ENCODE results near the gene TTBK1. TPM values are rescaled to one million over a fixed set of nuclear protein-coding genes. Genes with fewer than 3 reads are reported as not detected.

The TTBK1 gene
- total RNA-seq, 1 donor from 2014 or later: 0.09 TPM

DNA sequence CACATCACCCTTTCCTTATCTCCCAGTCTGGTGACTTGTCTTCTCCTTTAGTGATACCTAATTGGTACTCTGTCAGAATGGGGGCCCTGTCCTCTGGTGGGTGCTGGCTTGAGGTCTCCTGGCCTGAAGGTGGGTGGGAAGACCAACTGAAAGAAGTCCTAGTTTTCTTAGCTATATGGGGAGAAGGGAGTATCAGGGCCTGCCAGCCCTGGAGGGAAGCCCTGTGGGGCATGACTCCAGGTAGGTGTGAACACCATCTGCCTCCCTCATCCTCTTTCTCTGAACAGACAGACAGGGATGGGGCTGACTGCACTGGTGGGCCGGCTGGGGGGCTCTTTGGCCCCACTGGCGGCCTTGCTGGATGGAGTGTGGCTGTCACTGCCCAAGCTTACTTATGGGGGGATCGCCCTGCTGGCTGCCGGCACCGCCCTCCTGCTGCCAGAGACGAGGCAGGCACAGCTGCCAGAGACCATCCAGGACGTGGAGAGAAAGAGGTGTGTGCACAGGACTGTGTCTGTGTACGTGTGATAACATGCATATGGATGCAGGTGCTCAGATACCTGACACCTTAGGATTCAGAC lies 60.6 kb downstream of the TTBK1 start:
- H3K4me3 ChIP-seq: no peak overlapping the region
- H3K27ac ChIP-seq: no peak overlapping the region
- H3K27me3 ChIP-seq (ENCODE audit: low read depth): peaks cover 5% of the 10 kb centered on the region
- TF ChIP-seq, protein P1, sequence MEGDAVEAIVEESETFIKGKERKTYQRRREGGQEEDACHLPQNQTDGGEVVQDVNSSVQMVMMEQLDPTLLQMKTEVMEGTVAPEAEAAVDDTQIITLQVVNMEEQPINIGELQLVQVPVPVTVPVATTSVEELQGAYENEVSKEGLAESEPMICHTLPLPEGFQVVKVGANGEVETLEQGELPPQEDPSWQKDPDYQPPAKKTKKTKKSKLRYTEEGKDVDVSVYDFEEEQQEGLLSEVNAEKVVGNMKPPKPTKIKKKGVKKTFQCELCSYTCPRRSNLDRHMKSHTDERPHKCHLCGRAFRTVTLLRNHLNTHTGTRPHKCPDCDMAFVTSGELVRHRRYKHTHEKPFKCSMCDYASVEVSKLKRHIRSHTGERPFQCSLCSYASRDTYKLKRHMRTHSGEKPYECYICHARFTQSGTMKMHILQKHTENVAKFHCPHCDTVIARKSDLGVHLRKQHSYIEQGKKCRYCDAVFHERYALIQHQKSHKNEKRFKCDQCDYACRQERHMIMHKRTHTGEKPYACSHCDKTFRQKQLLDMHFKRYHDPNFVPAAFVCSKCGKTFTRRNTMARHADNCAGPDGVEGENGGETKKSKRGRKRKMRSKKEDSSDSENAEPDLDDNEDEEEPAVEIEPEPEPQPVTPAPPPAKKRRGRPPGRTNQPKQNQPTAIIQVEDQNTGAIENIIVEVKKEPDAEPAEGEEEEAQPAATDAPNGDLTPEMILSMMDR (IDR thresholded peaks at IDR 0.05): no peak
- ATAC-seq: no peak
- peaks cover 10% of the 10 kb centered on the region for H3K4me1 ChIP-seq
- H3K9me3 ChIP-seq: no peaks in the 10 kb centered on the region
- no peak for DNase-seq
- H3K36me3 ChIP-seq: no peaks in the 10 kb centered on the region
- intact Hi-C loops (cut with DNase I): no loop called here

DNA sequence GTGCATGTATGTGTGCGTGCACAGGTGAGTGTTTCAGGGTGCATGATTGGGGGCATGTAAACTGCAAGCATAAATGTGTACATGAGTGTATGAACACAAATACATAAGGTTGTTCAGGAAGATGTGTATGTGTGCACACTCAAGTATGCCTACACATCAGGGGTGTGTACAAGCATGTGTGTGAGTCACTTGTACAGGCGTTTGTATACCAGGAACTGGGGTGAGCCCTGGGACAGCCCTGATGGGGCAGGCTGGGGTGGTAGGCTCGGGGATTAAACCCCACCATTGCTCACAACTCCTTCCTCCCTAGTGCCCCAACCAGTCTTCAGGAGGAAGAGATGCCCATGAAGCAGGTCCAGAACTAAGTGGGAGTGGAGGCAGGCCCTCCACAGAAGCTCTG lies 61.1 kb downstream of the TTBK1 start:
- ATAC-seq (no peak), DNase-seq (no peak)
- intact Hi-C loops (cut with DNase I): no loop called here
- H3K4me3 ChIP-seq: no peak overlapping the region
- peaks cover 13% of the 10 kb centered on the region for H3K4me1 ChIP-seq
- H3K36me3 ChIP-seq: no peaks in the 10 kb centered on the region
- peaks cover 4% of the 10 kb centered on the region for H3K27me3 ChIP-seq (ENCODE audit: low read depth)
- TF ChIP-seq, protein P1 (IDR thresholded peaks at IDR 0.05): no peak
- H3K9me3 ChIP-seq: no peaks in the 10 kb centered on the region
- no peak overlapping the region for H3K27ac ChIP-seq

DNA sequence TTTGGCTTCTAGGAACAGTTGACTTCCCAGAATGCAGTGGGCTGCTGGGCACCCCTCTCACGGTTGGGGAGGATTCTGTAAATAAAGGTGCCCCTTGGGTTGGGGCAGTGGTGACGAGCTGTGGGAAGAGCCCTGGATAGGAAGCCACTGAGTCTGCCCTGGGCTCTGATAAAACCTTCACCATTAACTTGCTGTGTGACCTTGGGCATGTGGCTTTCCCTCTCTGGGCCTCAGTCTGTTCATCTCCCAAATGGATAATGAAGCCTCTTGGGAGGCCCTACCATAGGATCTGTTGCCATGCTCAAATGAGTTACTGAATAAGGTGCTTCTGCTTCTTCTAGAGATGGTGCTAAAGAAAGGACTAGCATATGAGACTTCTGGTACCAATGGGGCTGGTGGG lies 61.6 kb downstream of the TTBK1 start:
- peaks cover 13% of the 10 kb centered on the region for H3K4me1 ChIP-seq
- TF ChIP-seq, protein P1 (IDR thresholded peaks at IDR 0.05): no peak

DNA sequence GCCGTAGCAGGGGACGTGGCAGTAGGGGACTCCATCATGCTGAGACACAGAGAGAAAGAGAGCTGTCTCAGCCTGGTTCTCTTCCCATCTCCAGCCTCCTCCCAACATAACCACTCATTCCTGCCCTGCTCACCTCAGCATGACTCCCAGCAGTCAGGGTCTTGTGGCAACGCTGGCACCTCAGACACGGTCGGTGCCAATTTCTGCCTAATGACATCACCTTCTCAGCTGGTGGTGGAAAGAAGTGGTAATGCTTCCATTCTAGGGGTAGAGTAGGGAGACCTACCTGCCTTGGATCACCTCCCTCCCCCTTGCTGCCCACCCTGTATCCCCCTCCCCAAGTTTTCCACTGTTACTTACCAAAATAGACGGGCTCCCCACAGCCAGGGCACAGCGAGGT lies 62.8 kb downstream of the TTBK1 start:
- TF ChIP-seq, protein P1 (IDR thresholded peaks at IDR 0.05): no peak
- H3K4me1 ChIP-seq: peaks cover 13% of the 10 kb centered on the region
- H3K36me3 ChIP-seq: no peaks in the 10 kb centered on the region
- H3K4me3 ChIP-seq: no peak overlapping the region
- ATAC-seq (no peak), DNase-seq (no peak)
- H3K9me3 ChIP-seq: no peaks in the 10 kb centered on the region
- peaks cover 4% of the 10 kb centered on the region for H3K27me3 ChIP-seq (ENCODE audit: low read depth)
- intact Hi-C loops (cut with DNase I): no loop called here
- no peak overlapping the region for H3K27ac ChIP-seq

More for the DNA sequence above, 61.6 kb downstream of the TTBK1 start:
- Histone ChIP-seq H3K4me3 (no peak overlapping the region), H3K27me3 (ENCODE audit: low read depth) (peaks cover 4% of the 10 kb centered on the region), H3K9me3 (no peaks in the 10 kb centered on the region), H3K27ac (no peak overlapping the region), H3K36me3 (no peaks in the 10 kb centered on the region)
- intact Hi-C loops (cut with DNase I): no loop called here
- ATAC-seq: no peak
- no peak for DNase-seq

DNA sequence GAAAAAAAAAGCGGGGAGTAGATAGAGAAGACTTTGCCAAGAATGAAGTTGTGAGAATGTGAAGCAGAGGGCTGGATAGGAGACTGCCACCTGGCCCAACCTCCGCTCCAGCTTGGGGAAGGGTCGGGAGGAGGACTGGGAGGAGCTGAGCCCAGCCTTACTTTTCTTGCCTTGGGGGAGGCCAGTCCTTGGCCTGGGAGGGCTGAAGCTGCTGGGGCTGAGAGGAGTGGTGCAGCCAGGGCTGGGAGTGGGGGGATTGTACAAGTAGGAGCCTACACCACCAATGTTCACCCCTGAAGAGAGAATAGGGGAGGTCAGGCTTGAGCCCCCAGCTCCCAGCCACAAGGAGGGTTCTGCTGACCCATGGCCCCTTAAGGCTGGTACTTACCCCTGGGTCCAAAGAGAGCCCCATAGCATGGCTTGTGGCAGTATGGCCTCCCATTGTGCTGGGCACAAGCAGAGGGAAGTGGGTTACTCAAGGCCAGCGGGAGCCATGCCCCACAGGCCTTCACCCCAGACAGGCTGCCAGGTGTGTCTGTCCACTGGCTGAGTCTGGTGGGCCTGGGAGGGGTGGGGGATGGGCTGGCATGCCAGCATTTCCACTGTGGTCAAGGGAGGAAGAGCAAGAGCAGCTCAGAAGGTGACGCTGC lies 64.3 kb downstream of the TTBK1 start:
- no peaks in the 10 kb centered on the region for H3K9me3 ChIP-seq
- intact Hi-C loops (cut with DNase I): no loop called here
- peaks cover 13% of the 10 kb centered on the region for H3K4me1 ChIP-seq
- DNase-seq (no peak), ATAC-seq (no peak)
- TF ChIP-seq, protein P1 (IDR thresholded peaks at IDR 0.05): no peak
- H3K27ac ChIP-seq: no peak overlapping the region
- H3K36me3 ChIP-seq: no peaks in the 10 kb centered on the region
- H3K27me3 ChIP-seq (ENCODE audit: low read depth): peaks cover 4% of the 10 kb centered on the region
- H3K4me3 ChIP-seq: no peak overlapping the region
